GM21737 (cell line): Measurements from ENCODE around the gene CCDC51.

Experiments used
- ATAC-seq: cut with Tn5 transposase; IDR thresholded peaks from one replicate; pipeline ENCODE4 v1.9.1; 2021; ENCODE audit warnings: mild to moderate bottlenecking, moderate library complexity; ENCODE audit not compliant: unreplicated experiment

The CCDC51 gene

DNA sequence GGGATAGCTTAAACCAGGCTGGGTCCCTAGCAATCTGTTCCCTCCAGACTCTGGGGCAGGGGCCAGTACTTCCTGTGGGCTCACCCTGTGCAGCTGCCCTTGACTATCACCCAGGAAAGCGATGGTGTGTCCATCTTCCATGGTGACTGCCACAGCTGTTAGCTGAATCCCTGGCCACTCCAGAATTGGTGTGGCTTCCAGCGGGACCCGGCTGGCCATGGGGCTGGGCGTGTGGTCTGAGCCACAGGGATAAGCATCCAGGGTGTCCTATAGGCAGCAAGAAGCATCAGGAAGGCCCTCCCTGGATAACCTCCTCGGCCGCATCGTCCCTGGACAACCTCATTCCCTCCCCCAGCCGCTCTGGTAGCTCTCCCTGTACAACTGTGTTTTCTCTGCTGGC is 17.2 kb downstream of the CCDC51 start:
- ATAC-seq = no peak

DNA sequence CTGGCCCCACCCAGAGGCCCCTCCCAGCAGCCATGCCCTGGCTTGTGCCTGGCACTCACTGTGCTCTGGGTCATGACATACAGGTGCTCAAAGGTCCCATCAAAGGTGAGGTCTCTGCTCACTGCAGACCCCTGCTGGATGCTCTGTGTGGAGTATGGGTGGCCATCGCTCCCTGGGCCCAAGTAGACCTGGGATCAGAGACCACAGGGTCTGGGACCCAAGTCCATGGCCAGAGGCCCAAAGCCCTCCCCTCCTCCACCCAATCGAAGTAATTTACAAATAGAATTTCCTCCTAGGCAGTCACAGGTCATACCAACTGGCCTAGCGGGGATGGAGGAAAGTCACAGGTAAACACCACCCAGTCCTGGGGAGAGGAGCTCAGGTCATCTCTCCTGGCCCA is 17.6 kb downstream of the CCDC51 start:
- ATAC-seq = no peak

DNA sequence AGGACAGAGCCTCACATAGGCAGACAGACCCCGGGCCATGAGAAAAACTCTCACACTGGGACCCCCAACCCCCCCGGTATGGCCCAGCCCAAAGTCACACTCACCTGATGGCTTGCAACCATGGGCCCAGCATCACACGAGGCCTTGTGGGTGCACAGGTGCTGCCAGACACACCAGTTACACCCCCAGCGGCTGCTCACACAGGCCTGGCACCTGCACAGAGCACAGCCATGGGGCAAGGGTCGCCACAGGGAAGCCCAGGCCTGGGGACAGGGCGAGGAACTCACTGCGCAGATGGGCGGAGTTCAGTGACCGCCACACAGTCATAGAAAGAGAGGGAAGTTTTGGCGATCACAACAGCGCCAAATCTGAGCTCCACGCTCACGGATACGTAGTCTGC is 19.4 kb downstream of the CCDC51 start:
- ATAC-seq = no peak

DNA sequence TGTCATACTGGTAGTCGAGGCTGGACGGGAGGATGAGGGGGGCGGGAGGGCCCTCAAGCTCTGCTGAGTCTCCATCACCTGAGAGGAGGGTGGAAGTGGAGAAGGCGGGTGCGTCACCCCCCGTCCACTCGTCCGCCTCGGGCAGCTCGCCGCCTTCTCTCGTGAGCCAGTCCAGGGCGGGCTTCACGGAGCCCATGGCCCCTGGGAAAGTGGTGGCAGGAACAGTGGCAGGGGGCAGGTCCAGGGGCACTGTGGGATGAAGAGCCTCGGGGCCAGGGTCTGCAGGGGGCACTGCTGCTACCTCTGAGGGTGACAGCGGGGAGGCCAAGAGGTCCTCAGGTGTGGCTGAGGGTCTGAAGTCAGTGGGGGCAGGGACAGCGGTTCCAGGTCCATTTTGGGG is 20.3 kb downstream of the CCDC51 start:
- ATAC-seq = no peak

DNA sequence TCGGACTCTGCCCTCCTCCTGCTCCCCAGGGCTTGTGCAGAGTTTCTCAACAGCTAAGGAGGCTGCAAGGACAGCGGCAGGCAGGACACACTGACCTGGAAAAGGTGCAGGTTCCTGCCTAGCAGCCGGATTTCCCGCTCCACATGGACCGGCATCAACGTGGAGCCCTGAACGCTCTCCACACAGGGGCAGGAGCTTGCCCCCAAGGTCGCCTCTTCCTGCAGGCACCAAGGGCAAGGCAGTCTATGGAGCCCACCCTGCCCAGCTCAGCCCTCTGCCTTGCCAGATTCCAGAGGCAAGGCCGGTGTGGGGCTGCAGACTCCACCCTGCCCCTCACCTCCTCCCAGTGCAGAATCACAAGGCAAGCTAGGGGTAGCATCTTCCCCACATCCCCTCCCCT is 20.8 kb downstream of the CCDC51 start:
- no peak for ATAC-seq

DNA sequence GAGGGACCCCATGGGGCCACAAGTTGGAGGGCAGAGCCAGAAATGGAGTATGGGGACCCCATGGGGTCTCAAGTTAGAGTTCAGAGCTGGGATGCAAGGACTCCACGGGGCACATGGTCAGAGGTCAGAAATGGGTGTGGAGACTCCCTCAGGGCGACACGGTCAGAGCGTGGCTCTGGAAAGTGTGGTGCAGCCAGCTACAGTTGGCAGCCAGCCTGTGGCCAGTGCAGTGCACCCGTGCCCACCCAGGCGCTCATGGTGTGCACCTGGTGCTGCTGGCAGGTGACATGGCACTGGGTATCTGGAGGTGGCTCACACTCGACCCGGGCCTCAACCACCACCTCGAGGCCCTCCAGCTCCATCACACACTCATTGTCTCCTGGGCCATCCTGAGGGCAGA is 21.3 kb downstream of the CCDC51 start:
- ATAC-seq = no peak

DNA sequence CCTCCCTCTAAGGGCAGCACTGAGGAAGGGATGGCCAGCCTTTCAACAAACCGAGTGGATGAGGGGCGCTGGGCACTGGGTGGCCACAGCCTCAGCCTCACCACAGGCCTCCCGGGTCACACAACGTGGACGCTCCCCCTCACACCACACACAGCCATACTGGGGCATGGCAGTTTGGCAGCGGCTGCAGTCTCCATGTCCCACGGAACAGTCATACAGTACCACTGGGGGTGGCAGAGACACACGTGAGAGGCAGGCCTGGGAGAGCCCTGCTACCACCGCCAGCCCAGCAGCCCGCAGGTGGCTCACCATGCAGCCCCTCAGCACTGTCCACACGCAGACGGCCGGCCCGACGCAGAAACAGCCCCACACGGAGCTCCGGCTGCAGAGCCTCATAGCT is 21.8 kb downstream of the CCDC51 start:
- ATAC-seq = no peak

DNA sequence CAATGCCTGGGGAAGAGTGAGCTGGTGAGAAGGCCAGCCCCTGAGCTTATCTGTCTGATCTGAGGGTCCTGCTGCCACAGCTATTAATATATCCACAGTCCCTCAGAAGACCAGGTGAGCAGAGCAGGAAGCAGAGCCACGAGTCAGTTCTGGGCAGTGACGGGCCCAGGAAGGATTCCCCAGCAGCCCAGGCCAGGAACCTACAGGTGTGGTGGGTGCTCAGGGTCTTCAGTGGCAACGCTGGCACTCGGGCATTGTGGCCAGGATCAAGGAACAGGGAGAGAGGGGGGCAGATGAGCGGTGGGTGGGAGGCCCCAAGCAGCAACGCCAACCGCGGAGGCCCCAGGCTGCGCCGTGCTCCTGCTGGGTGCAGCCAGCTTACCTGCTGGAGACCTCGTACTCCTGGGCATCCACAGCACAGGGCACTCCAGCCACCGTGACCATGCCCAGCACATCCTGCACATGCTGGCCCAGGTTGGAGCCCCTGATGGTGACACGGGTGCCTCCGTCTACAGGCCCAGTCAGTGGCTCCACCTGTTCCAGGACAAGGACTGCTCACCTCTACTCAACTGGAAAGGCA is 22.3 kb downstream of the CCDC51 start:
- ATAC-seq = no peak

DNA sequence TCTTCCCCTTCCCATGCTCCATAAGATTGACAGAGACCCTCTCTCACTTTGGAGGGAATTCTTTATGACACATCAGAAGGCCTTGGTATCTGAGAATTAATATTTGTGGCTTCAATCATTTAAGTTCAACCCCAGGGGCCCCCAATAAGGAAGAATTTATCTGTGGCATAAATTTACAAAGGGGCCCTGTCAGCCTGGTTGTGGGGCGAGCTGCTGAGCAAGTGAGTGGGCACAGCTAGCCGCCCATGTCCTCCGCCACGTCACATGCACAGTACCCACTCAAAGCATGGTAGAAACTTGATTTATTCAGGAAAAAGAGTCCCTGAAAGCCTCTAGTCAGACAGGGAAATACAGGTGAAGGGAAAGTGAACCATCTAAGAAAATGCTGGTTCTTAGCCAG is 23.4 kb downstream of the CCDC51 start:
- ATAC-seq = no peak

DNA sequence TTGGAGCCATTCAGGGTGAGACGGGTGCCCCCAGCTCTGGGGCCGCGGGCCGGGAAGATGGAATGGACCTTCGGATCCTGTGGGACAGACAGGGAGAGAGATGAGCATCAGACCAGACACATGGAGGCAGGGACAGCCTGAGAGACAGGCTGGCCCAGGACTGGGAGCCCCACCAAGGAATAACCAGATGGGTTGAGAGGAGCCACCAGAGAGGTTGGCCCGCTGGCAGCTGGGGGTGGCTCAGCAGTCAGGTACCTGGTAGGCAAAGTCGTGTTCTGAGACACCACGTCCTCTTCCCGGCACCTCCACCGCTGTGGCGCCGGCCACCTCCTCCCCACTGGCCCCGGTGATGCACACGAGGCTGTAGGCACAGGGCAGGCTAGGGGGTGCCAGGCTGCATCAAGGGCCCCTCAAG is 23.8 kb downstream of the CCDC51 start:
- ATAC-seq = no peak

DNA sequence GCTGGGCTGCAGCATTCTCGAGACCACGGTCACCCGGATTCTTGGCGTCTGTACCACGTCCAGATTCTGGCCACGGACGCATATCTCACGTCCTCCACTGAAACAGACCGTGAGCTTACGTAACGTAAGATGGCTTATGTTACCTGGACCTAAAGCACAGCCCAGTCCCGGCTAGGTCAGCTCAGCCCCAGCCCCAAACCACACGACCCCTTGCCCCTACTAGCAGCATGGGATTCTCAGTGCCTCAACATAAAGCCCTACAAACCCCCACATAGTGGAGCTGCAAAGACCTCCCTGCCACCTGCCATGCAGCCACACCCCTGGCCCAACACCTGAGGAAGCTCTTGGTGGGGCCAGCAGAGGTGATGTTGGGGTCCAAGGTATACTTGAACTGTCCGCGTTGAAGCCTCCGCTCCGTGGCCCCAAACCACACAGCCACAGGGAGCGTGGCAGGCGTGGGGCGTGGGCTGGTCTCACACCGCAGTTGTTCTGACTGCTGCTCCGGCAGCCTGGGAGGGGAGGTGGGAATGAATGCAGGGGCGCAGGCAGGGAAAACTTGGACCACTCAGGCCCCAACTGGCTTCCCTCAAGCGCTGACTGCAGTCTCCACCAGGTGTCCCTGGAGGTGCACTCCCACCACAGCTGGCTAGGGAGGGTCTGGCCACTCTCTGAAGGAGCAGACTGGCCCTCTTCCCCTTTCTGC is 24.5 kb downstream of the CCDC51 start:
- no peak for ATAC-seq

DNA sequence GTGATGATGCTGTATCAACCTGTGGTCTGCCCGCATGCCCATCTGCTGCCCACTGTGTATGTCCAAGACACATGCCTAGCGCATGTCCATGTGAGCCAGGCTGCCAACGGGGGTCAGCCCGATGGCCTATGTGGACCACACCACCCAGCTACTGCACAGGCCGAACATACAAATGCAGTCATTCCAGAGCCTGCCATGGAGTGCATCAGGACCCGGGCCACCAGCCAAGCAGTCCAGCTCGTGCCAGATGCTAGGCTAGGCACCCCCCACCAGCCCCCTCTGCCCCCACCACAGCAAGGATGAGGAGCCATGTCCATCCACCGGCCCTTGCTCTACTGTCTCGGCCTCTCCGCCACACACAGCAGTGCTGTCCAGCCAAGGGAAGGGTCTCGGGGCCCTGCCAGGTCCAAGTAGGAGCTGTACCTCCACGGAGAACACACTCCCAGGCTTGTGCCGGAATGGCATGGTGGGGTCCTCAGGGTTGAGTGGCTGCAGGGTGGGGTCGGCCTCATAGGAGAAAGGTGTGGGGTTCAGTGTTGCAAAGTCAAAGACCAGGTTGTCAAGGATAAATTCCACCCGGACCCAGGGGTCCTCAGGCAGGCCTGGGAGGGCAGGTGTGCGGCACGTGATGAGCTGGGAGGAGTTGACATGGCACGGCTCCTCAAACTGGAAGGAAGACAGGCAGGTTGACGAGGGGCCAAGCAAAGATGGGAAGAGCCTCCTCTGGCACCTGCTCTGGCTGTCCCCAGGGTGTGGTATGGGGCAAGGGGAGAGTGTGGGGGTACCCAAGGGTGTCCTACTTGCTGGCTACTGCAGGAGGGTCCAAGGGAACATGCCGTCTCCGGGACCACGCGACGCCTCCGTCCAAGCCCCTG is 25.3 kb downstream of the CCDC51 start:
- no peak for ATAC-seq

DNA sequence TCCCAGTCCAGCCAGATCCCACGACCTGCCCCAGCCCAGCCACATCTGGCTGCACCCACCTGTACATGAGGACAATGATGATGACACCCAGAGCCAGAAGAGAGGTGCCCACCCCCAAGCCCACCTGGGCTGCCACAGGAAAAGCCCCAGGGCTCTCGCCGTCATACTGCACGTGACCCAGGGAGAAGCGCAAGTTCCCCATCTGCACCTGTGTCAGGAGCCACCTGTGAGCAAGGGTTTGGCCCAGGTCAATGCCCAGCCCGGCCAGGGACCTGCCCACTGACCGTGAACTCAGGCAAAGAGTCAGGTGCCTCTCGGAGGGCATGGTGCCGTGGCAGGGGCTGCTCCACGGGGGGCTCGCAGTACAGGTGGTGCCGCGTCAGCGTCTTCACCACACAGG is 26.3 kb downstream of the CCDC51 start:
- ATAC-seq = no peak

DNA sequence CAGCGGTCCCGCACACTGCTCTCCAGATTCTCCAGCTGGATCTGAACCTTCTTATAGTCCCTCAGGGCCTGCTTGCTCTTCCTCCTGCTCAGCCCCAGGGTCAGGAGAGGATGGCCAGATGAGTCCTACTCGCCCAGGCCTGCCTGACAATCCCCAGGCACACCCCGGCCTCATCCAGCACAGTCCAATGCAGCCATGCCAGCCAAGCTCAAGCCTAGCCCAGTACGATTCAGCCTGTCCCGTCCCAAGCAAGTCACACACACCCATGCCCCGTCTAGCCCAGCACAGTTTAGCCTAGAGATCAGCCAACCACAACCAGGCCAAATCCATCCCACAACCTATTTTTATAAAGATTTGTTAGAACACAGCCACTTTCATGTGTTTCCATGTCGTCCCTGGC is 26.8 kb downstream of the CCDC51 start:
- ATAC-seq = no peak

DNA sequence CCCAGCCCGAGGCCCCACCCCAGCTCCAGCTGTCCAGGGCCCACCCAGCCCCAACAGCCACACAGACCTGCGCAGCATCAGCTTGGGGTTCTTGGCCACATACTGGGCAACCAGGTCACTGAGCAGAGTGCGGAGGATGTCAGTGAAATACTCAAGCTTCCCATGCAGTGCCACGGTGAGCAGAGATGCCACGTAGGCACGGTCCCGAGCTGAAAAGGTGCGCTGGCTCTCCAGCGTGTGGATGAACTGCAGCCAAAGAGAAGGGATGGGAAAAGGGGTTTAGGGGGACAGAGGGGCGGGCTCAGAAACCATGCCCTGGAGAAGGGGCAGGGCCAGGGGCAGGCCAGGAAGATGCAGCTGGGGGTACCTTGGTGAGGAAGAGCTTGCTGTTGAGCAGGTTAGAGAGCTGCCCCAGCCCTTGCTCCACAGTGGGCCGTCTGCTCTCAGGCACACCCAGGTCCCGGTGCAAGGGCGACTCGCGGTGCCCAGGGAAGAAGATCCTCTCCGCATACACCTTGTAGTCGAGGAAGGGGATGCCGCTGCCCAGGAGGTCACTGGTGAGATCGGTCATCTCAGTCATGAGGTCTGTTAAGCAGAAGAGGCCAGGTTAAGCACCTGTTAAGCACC is 27.4 kb downstream of the CCDC51 start:
- ATAC-seq = no peak

DNA sequence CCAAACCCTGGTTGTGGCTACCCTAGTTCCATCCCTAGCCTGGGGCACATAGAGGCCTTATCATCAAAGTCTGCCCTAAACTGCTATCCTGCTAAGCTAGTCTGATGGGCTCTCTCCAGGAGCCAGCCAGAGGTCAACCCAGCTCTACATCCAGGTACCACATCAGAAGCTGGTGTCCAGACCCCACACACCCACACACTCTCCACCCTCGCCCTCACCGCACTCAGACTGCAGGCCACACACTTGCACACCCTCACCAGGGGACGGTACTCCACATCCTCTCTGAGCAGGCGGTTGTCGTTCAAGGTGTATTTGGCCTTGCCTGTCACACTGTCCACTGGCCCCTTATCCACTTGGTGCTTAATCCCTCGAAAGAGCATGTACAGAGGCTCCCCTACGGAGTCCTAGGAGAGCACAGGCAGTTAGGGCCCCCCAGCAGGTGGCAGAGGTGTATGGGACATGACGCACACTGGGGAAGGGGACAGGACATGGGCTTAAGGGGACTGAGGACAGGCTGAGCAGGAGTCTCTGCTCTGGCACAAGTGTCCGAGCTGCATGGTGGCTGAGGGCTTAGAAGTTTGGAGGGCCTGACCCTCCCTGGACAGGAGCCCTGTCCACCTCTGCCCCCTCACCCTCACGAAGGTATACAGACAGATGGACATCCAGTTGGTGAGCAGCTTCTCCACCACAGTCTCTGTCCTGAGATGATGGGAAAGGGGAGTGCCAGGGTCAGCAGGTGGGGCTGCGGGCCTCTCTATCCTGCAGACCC is 28.1 kb downstream of the CCDC51 start:
- no peak for ATAC-seq

DNA sequence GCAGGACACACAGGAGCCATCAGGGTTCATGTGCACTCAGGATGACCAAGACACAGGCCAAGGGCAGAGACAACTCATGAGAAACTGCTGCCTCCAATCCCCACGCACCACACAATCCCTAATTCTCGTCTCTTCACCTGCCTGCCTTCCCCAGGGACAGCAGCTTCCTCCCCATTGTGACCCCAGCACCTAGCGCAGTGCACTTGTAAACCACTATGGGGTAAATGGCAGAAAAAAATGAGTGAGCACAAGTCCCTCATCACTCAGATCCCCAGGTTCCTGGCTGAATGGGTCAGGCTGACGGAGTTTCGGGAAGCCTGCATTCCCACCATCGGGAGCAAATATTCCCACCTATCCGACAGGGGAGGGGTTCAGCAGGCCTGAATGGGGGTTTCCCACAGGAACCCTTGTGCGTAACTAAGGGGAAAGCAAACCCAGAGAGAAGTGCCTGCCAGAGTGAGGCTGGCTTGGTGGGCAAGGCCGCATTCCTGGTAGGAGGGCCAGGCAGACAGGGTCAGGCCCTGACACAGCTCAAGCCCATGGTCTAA is 28.8 kb downstream of the CCDC51 start:
- ATAC-seq = no peak

DNA sequence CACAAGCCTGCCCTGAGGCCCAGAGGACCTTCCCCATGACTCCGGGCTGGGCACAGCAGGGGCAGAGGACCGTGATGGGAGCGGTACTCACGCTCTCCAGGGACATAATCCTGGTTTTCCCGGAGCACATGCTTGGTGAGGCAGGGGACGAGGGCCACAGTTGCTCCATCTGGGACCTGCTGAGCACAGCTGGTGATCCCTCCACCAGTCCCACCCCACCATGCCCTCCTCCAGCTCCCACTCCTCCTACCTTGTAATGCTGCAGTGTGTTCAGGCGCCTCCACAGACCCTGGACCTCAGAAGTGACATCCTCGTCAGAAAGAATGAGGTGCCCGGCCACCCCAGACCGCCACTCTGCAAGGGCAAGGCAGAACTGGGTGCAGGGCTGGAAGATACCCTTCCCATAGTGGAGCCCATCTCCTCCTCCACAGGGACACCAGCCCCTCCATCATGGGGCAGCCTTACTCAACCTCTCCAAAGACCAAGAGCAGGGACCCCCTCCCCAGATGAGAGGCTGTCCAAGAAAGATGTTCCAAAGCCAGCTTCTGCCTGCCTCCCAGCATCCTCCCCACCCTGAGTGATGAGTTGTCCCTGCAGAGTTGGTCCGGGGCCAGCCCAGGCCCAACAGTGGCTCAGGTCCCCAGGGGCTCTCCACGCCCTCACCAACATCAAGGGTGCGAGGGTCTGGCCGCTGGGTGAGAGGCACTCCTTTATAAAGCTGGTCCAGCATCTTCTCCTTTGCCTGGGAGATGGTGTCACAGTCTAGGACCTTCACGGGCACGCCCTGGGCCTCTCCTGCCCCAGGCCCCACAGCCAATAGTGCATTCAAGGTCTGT is 29.5 kb downstream of the CCDC51 start:
- no peak for ATAC-seq

DNA sequence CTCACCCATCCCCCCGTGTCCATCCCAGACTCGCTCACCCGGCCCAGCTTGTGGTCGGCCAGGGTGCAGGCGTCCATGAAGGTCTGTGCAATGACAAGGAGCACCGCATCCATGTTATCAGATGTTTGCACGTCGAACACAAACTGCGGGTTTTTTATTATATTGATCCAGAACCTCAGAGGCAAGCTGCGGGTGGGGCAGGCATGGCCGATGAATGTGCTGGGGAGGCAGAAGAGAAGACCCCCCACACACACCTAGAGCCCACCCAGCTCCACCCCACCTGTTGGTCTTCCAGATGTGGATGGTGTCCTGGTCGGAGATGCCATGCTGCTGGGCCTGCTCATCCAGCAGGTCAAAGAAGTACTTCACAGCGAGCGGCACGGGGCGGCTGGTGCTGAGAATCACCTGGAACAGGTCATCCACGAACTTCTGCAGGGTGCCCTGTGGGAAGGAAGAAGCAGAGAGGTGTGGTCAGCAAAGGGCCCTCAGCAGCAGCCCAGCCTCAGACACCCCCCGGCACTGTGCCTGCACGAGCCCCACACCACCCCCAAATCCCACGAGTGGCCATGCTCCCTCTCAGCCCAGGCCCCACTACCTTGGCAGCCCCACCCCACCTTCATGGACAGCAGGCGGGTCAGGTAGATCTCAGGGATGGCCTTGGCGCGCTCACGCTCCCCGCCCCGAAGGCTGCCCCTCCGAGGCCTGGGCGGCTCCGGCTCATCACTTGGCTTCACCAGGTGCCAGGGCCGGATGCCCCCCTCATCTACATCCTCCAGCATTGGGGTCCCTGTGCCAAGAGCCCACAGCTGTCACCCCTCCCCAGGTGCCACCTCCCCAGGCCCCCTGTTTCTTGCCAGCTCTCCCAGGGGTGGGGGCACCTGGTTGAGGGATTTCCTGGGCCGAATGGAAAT is 30.4 kb downstream of the CCDC51 start:
- no peak for ATAC-seq
